SK-N-MC (cell line): Measurements from ENCODE around the gene METRN.

ENCODE experiments used
- EZH2 ChIP-seq: fragments of 200-600 bp; sonication (generic); IDR thresholded peaks from one replicate; pipeline ENCODE4 v1.6.1; 2017; ENCODE audit warnings: antibody characterized with exemption
- FOXP2 ChIP-seq: optimal IDR thresholded peaks from 2 replicates; pipeline ENCODE3; 2011; ENCODE audit warnings: mild to moderate bottlenecking, moderate library complexity; ENCODE audit not compliant: insufficient read depth; ENCODE audit errors: extremely low read length, control extremely low read depth
- POLR2AphosphoS5 ChIP-seq: IDR thresholded peaks from 2 replicates; pipeline ENCODE4 v1.6.1; 2012; ENCODE audit warnings: mild to moderate bottlenecking, low read depth, low read length, borderline replicate concordance

- TF ChIP-seq POLR2AphosphoS5, result no peak
- no peak for TF ChIP-seq EZH2
- TF ChIP-seq FOXP2, result no peak
Observed at GRCh38 chr16:763369-764183, 48.7 kb downstream of the METRN start.
